Mesenchymal stem cell (in vitro differentiated cells and primary cell): Measurements from ENCODE around the gene GET3.

Experiments used
- DNase-seq: peaks from one replicate; pipeline ENCODE4 v3.0.0-alpha.2; 2013
- H2AFZ ChIP-seq: one replicate; pipeline ENCODE4 v1.6.1; 2013; ENCODE audit warnings: low read depth, mild to moderate bottlenecking, control low read depth, inconsistent platforms, low read length, moderate library complexity
- H2AK5ac ChIP-seq: 2 replicates; pipeline ENCODE4 v1.6.1; 2013; ENCODE audit warnings: low read length, moderate library complexity, mild to moderate bottlenecking, inconsistent platforms; ENCODE audit not compliant: severe bottlenecking
- H2BK120ac ChIP-seq: one replicate; pipeline ENCODE4 v1.6.1; 2013; ENCODE audit warnings: low read depth, mild to moderate bottlenecking, inconsistent platforms, low read length, moderate library complexity
- H2BK12ac ChIP-seq, 2 experiments: one replicate each; pipeline ENCODE4 v1.6.1; 2013; ENCODE audit warnings: inconsistent platforms in 2 of 2, low read length in 2 of 2, mild to moderate bottlenecking in 2 of 2, moderate library complexity in 2 of 2, control low read depth in 1 of 2
- H2BK15ac ChIP-seq: one replicate; pipeline ENCODE4 v1.6.1; 2013; ENCODE audit warnings: mild to moderate bottlenecking, low read depth, inconsistent platforms; ENCODE audit not compliant: poor library complexity, severe bottlenecking
- H2BK5ac ChIP-seq: 2 replicates; pipeline ENCODE4 v1.6.1; 2013; ENCODE audit warnings: low read depth, mild to moderate bottlenecking, low read length, control low read depth, inconsistent platforms; ENCODE audit not compliant: poor library complexity, severe bottlenecking
- H3K14ac ChIP-seq, 2 experiments: one replicate each; pipeline ENCODE4 v1.6.1; 2013; ENCODE audit warnings: inconsistent platforms in 2 of 2, low read length in 2 of 2, control low read depth in 1 of 2, mild to moderate bottlenecking in 1 of 2, moderate library complexity in 1 of 2
- H3K18ac ChIP-seq, 2 experiments: one replicate each; pipeline ENCODE4 v1.6.1; 2013; ENCODE audit warnings: inconsistent platforms in 2 of 2, low read length in 2 of 2, control low read depth in 1 of 2, low read depth in 1 of 2, mild to moderate bottlenecking in 1 of 2
- H3K23ac ChIP-seq, 2 experiments: one replicate each; pipeline ENCODE4 v1.6.1; 2013; ENCODE audit warnings: inconsistent platforms in 2 of 2, low read length in 2 of 2, mild to moderate bottlenecking in 2 of 2, moderate library complexity in 2 of 2, control low read depth in 1 of 2
- H3K27ac ChIP-seq: 2 replicates; pipeline ENCODE4 v1.5.1; 2013; ENCODE audit warnings: mild to moderate bottlenecking, moderate library complexity, low read length, control low read depth, inconsistent platforms; ENCODE audit not compliant: poor library complexity, severe bottlenecking
- H3K27me3 ChIP-seq, 2 experiments: 2 replicates each; pipeline versions ENCODE4 v1.6.1 to v1.7.0; 2013; ENCODE audit warnings: low read length in 2 of 2, mild to moderate bottlenecking in 2 of 2, moderate library complexity in 2 of 2, control low read depth in 1 of 2, inconsistent platforms in 1 of 2; ENCODE audit not compliant: control insufficient read depth in 1 of 2, insufficient read depth in 1 of 2
- H3K36me3 ChIP-seq, 2 experiments: 2 replicates each; pipeline versions ENCODE4 v1.6.1 to v1.7.0; 2013; ENCODE audit warnings: low read length in 2 of 2, control low read depth in 1 of 2, inconsistent platforms in 1 of 2, low read depth in 1 of 2, mild to moderate bottlenecking in 1 of 2; ENCODE audit not compliant: insufficient read depth in 2 of 2, control insufficient read depth in 1 of 2
- H3K4ac ChIP-seq, 2 experiments: one replicate each; pipeline ENCODE4 v1.6.1; 2013; ENCODE audit warnings: inconsistent platforms in 2 of 2, low read length in 2 of 2, mild to moderate bottlenecking in 2 of 2, moderate library complexity in 2 of 2, control low read depth in 1 of 2, low read depth in 1 of 2
- H3K4me1 ChIP-seq: 2 replicates; pipeline ENCODE4 v1.6.1; 2013; ENCODE audit warnings: low read depth, low read length, control low read depth; ENCODE audit not compliant: control insufficient read depth, insufficient read depth
- H3K4me2 ChIP-seq: 2 replicates; pipeline ENCODE4 v1.6.1; 2013; ENCODE audit warnings: low read length, mild to moderate bottlenecking, inconsistent platforms; ENCODE audit not compliant: poor library complexity, severe bottlenecking
- H3K4me3 ChIP-seq, 2 experiments: 2 replicates each; pipeline versions ENCODE4 v1.5.1 to v1.7.0; 2013; ENCODE audit warnings: low read length in 2 of 2, mild to moderate bottlenecking in 2 of 2, control low read depth in 1 of 2, low read depth in 1 of 2; ENCODE audit not compliant: insufficient read depth in 1 of 2
- H3K79me1 ChIP-seq: replicated peaks from 2 replicates; pipeline ENCODE4 v1.6.1; 2013; ENCODE audit warnings: mild to moderate bottlenecking, control low read depth, low read length, inconsistent platforms; ENCODE audit not compliant: poor library complexity, severe bottlenecking
- H3K9ac ChIP-seq: 2 replicates; pipeline ENCODE4 v1.7.0; 2013; ENCODE audit warnings: mild to moderate bottlenecking, low read length, moderate library complexity
- H3K9me3 ChIP-seq: 2 replicates; pipeline ENCODE4 v1.7.0; 2013; ENCODE audit warnings: mild to moderate bottlenecking, low read length; ENCODE audit not compliant: control insufficient read depth
- H4K8ac ChIP-seq: one replicate; pipeline ENCODE4 v1.6.1; 2013; ENCODE audit warnings: inconsistent platforms, mild to moderate bottlenecking, low read length, moderate library complexity
- H4K91ac ChIP-seq: one replicate; pipeline ENCODE4 v1.6.1; 2013; ENCODE audit warnings: mild to moderate bottlenecking, low read length, inconsistent platforms
- WGBS: methylation state at CpG from one replicate; pipeline ENCODE4 v1.1.7; 2013; ENCODE audit warnings: mixed read lengths; 5-methylcytosine and 5-hydroxymethylcytosine counted together

GET3 gene

GRCh38 chr19:12788042-12788681, 50.9 kb downstream of the GET3 start:
- Histone ChIP-seq H3K18ac (peak overlapping the region; percentile 6 to 89), H2AK5ac (peak overlapping the region; percentile 86), H3K27ac (peak overlapping the region; percentile 96), H2AFZ (peak overlapping the region; percentile 3), H4K91ac (peak overlapping the region; percentile 98), H2BK5ac (peak overlapping the region; percentile 74), H3K4me2 (peak overlapping the region; percentile 81), H3K27me3 (no peaks in the 10 kb centered on the region), H3K9me3 (no peaks in the 10 kb centered on the region), H3K23ac (no peak overlapping the region), H3K36me3 (peaks cover 0 to 3% of the 10 kb centered on the region in 2 experiments), H3K4me3 (peak overlapping the region in 1 of 2 experiments; percentile 74), H2BK15ac (peak overlapping the region; percentile 83), H3K4ac (peak overlapping the region; percentile 90 to 95), H2BK12ac (peak overlapping the region; percentile 96 to 100), H2BK120ac (peak overlapping the region; percentile 59), H4K8ac (peak overlapping the region; percentile 84), H3K14ac (peak overlapping the region in 1 of 2 experiments; percentile 71), H3K79me1 (no peaks in the 10 kb centered on the region), H3K9ac (peak overlapping the region; percentile 90), H3K4me1 (peaks cover 50% of the 10 kb centered on the region)
- 69% methylated on average over 3 of the region's 4 CpGs for WGBS
- DNase-seq: peak; percentile 58

GRCh38 chr19:12788682-12789097, 51.4 kb downstream of the GET3 start:
- H3K79me1 ChIP-seq: no peaks in the 10 kb centered on the region

GRCh38 chr19:12789098-12789903, 52.0 kb downstream of the GET3 start:
- Histone ChIP-seq H3K4me3 (peak overlapping the region; percentile 50 to 99), H3K14ac (peak overlapping the region; percentile 44 to 47), H3K79me1 (no peaks in the 10 kb centered on the region), H2BK15ac (peak overlapping the region; percentile 18), H4K8ac (peak overlapping the region; percentile 81), H3K4me1 (peaks cover 43% of the 10 kb centered on the region), H2AFZ (no peak overlapping the region), H3K36me3 (peaks cover 0 to 3% of the 10 kb centered on the region in 2 experiments), H3K27me3 (no peaks in the 10 kb centered on the region), H2BK120ac (peak overlapping the region; percentile 100), H4K91ac (peak overlapping the region; percentile 98), H2BK12ac (peak overlapping the region; percentile 11 to 97), H3K18ac (peak overlapping the region; percentile 30 to 93), H2AK5ac (peak overlapping the region; percentile 60), H3K27ac (peak overlapping the region; percentile 96), H3K23ac (peak overlapping the region in 1 of 2 experiments; percentile 14), H3K9ac (peak overlapping the region; percentile 90), H2BK5ac (peak overlapping the region; percentile 84), H3K4me2 (peak overlapping the region; percentile 81), H3K4ac (peak overlapping the region; percentile 80 to 90), H3K9me3 (no peaks in the 10 kb centered on the region)
- DNase-seq: peak; percentile 67
- 4% methylated on average over 42 of the region's 46 CpGs for WGBS

More at GRCh38 chr19:12788682-12789097, 51.4 kb downstream of the GET3 start:
- Histone ChIP-seq H3K14ac (no peak overlapping the region), H3K18ac (peak overlapping the region; percentile 30 to 93), H3K4ac (peak overlapping the region; percentile 90 to 95), H2BK15ac (peak overlapping the region; percentile 83), H4K8ac (peak overlapping the region; percentile 84), H2BK120ac (peak overlapping the region; percentile 59), H3K36me3 (peaks cover 0 to 3% of the 10 kb centered on the region in 2 experiments), H3K4me2 (peak overlapping the region; percentile 81), H2AK5ac (peak overlapping the region; percentile 86), H3K23ac (no peak overlapping the region), H3K9ac (peak overlapping the region; percentile 90), H3K27me3 (no peaks in the 10 kb centered on the region), H2BK12ac (peak overlapping the region; percentile 97 to 100), H3K9me3 (no peaks in the 10 kb centered on the region), H2BK5ac (peak overlapping the region; percentile 74), H3K4me3 (peak overlapping the region in 1 of 2 experiments; percentile 74), H2AFZ (peak overlapping the region; percentile 3), H4K91ac (peak overlapping the region; percentile 98), H3K4me1 (peaks cover 45% of the 10 kb centered on the region), H3K27ac (peak overlapping the region; percentile 96)
- DNase-seq: peak; percentile 88
- whole genome bisulfite sequencing: 9% methylated on average over 7 of the region's 12 CpGs
